GM20000 (cell line): Measurements from ENCODE around the gene GPC3.
"Not testable (repeated sequence)": the region's sequence is repeated elsewhere in the genome, so short reads cannot be mapped to it uniquely, and the experiment has no call there.

Experiments used
- DNase-seq: peaks from one replicate; pipeline ENCODE4 v3.0.0; 2012; ENCODE audit warnings: low spot score
- TF ChIP-seq, protein P1 (sequence below): IDR thresholded peaks from 2 replicates; pipeline ENCODE4 v1.5.1; 2012; ENCODE audit warnings: mild to moderate bottlenecking, control low read depth; ENCODE audit errors: extremely low read depth, missing control alignments

Gene GPC3

DNA sequence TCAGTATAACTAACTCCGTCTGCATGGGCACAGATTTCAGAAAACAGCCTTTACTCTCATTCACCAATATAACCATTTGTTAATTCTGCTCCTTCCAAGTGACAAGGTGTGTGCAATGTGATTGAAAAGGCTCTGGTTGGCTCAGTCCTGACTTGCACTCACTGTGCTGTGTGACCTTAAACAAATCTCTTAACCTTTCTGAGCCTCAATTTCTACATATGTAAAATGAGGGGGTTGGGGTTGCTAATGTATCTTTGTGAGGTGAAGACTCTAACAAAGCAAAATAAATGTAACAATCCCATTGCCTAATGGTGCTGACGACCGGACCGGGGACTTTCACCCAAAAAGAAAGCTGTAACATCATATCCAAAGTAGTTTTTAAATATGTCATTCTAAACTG lies 457.6 kb downstream of the GPC3 start:
- DNase-seq: no peak
- TF ChIP-seq, protein P1, sequence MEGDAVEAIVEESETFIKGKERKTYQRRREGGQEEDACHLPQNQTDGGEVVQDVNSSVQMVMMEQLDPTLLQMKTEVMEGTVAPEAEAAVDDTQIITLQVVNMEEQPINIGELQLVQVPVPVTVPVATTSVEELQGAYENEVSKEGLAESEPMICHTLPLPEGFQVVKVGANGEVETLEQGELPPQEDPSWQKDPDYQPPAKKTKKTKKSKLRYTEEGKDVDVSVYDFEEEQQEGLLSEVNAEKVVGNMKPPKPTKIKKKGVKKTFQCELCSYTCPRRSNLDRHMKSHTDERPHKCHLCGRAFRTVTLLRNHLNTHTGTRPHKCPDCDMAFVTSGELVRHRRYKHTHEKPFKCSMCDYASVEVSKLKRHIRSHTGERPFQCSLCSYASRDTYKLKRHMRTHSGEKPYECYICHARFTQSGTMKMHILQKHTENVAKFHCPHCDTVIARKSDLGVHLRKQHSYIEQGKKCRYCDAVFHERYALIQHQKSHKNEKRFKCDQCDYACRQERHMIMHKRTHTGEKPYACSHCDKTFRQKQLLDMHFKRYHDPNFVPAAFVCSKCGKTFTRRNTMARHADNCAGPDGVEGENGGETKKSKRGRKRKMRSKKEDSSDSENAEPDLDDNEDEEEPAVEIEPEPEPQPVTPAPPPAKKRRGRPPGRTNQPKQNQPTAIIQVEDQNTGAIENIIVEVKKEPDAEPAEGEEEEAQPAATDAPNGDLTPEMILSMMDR: no peak

DNA sequence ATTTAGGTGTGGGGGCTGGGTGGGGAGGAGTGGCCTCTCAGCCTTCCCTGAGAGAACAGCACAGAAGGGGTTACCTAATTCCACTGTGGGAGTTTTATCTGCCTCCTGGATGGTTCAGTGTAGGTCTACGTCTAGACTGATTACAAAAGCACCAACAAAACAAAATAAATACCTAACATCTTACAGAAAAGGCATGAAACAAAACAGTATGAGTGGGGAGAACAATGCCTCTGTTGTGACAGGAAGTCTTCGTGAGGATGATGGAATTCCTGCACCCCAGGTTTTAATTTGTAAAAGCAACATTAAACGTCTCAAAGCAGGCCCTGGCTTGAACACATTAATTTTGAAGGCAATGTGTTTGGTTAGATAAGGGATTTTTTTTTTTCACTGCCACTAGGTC lies 458.0 kb downstream of the GPC3 start:
- DNase-seq: no peak
- TF ChIP-seq, protein P1: no peak

DNA sequence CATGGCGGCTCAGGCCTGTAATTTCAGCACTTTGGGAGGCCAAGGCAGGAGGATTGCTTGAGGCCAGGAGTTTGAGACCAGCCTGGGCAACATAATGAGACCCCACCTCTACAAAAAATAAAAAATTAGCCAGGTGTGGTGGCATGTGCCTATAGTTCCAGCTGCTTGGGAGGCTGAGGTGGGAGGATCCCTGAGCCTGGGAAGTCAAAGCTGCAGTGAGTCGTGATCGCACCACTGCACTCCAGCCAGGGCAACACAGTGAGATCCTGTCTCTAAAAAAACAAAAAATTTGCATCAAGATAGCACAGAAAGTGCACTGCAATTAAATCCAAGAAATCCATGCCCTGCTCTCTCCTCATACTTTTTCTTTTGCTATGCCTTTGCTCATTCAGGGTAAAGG lies 458.6 kb downstream of the GPC3 start:
- not testable (repeated sequence) for DNase-seq

DNA sequence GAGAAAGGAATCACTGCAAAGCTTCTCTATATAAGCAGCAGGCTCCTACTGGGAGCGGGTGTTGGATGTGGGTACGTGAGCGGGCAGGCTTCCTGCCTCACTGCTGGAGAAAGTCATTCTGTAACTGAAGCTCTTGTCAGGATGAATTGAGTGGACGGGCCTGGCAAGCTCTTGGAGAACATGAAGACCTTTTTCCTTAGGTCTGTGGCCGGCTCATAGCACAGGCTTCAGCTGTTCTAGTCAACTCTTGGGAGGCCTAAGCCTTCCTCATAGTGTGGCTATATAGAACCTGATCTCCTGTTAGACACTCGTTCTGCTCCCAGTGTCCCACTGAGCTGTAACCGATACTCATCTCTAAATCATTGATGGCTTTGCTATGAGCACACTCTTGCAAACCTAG lies 461.9 kb downstream of the GPC3 start:
- TF ChIP-seq, protein P1: no peak

DNA sequence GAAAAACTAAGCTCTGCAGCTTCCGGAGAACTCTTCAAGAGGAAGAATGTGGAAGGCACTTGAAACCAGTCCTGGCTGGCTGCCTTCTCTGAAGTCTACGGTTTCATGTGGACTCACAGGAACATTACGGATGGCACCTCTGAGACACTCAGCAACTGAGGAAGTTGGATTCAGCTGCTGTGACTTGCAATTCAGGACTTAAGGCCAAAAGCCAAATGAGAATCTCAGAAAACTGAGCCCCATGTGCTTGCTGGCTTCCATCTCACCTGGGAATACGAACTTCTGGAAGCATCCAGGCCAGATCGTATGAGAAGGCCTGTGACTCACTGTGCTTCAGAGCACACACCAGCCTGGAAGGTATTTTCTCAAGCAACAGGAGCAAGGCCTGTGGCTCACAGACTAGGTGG lies 462.3 kb downstream of the GPC3 start:
- TF ChIP-seq, protein P1: no peak
- no peak for DNase-seq

More for the DNA sequence above, 461.9 kb downstream of the GPC3 start:
- DNase-seq: no peak

DNA sequence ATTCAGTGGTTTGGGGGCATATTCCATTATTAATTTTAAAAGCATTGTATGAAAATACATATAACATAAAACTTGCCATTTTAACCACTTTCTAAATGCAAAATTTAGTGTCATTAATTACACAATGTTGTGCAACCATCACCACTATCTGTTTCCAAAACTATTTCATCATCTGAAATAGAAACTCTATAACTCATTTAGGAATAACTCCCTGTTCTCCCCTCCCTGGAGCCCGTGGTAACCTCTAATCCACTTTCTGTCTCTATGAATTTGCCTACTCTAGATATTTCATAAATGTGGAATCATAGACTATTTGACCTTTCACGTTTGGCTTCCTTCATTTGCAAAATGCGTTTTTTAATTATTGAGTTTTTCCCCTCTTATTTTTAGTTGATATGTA lies 468.7 kb downstream of the GPC3 start:
- TF ChIP-seq, protein P1: no peak
- no peak for DNase-seq

DNA sequence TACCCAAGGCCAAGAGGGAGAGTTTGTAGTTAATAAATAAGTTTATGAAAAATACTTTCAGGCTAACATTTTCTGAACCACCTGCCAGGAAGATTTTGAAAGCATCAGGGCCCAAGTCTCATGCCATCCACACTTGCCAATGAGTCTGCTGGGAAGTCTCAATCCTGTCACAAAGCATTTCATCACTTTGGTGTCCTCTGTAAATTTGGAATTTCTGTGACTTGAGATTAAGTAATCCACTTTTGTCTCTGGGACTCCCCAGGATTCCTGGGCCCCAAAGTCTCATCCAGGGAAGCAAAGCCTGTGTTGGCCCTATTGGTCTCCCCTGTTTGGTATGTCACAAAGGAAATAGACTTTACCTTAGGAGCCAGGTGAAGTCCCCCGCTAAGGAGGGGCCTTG lies 470.9 kb downstream of the GPC3 start:
- TF ChIP-seq, protein P1: no peak
- DNase-seq: no peak

DNA sequence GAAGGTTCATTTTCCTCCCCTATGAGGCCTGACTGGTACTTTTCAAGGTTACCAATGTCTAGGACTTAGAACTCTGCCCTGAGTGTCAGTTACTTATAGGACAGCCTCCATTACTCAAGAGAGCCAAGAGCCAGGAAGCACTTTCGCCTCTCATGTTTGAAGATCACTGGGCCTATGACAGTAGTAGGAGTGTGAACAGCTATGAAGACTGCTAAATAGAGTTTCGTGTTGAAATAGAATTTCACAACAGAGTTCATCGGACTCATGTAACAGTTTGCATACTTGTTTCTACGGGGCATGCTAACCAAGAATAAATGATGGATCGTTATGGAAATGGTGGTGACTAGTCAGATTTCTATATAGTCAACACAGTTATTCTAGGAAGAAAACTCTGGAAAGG lies 472.3 kb downstream of the GPC3 start:
- TF ChIP-seq, protein P1: no peak
- no peak for DNase-seq
